Amygdala (tissue), 56 donors: Measurements from ENCODE around the gene ZNF8.
"Not testable (repeated sequence)": the region's sequence is repeated elsewhere in the genome, so short reads cannot be mapped to it uniquely, and the experiment has no call there.

Experiments used
- DNase-seq, 56 donors: peaks; one replicate each; lab custom pipeline; 2025; lab: John Stamatoyannopoulos, UW

The ZNF8 gene

GRCh38 chr19:58334691-58335249 lies 56.0 kb downstream of the ZNF8 start:
- DNase-seq, result no peak

- no peak for DNase-seq
Observed at GRCh38 chr19:58335630-58336029, 56.9 kb downstream of the ZNF8 start.

- DNase-seq, result no peak
Observed at GRCh38 chr19:58336216-58336615, 57.5 kb downstream of the ZNF8 start.

- no peak for DNase-seq
Observed at GRCh38 chr19:58336820-58337219, 58.1 kb downstream of the ZNF8 start.

- no peak for DNase-seq
Observed at GRCh38 chr19:58338336-58338735, 59.6 kb downstream of the ZNF8 start.

- DNase-seq, result no peak
Observed at GRCh38 chr19:58338825-58339558, 60.2 kb downstream of the ZNF8 start.

GRCh38 chr19:58345558-58345957 lies 66.8 kb downstream of the ZNF8 start:
- DNase-seq, result no peak

- DNase-seq, result peak in 53 of 56 donors; percentile 12 to 87 (median 61)
Observed at GRCh38 chr19:58346961-58347929, 68.5 kb downstream of the ZNF8 start.

GRCh38 chr19:58348080-58348479 lies 69.3 kb downstream of the ZNF8 start:
- not testable (repeated sequence) for DNase-seq

GRCh38 chr19:58349590-58349989 lies 70.8 kb downstream of the ZNF8 start:
- DNase-seq, result no peak

- no peak for DNase-seq
Observed at GRCh38 chr19:58350001-58350861, 71.5 kb downstream of the ZNF8 start.

- DNase-seq, result no peak
Observed at GRCh38 chr19:58350871-58351557, 72.3 kb downstream of the ZNF8 start.

- no peak for DNase-seq
Observed at GRCh38 chr19:58351558-58351878, 72.8 kb downstream of the ZNF8 start.

- no peak for DNase-seq
Observed at GRCh38 chr19:58351990-58352755, 73.4 kb downstream of the ZNF8 start.
